CD4-positive, alpha-beta T cell treated with Interleukin-1 beta for 1 hour (primary cell): Measurements from ENCODE around the gene UBL4A.
"Not testable (repeated sequence)": the region's sequence is repeated elsewhere in the genome, so short reads cannot be mapped to it uniquely, and the experiment has no call there.

Source experiments
- DNase-seq, 2 donors: peaks; one replicate each; pipeline ENCODE4 v3.0.0-alpha.2; 2020 to 2022

The UBL4A gene

GRCh38 chrX:154507673-154508383 lies 21.4 kb upstream of the UBL4A start:
- DNase-seq: no peak

DNA sequence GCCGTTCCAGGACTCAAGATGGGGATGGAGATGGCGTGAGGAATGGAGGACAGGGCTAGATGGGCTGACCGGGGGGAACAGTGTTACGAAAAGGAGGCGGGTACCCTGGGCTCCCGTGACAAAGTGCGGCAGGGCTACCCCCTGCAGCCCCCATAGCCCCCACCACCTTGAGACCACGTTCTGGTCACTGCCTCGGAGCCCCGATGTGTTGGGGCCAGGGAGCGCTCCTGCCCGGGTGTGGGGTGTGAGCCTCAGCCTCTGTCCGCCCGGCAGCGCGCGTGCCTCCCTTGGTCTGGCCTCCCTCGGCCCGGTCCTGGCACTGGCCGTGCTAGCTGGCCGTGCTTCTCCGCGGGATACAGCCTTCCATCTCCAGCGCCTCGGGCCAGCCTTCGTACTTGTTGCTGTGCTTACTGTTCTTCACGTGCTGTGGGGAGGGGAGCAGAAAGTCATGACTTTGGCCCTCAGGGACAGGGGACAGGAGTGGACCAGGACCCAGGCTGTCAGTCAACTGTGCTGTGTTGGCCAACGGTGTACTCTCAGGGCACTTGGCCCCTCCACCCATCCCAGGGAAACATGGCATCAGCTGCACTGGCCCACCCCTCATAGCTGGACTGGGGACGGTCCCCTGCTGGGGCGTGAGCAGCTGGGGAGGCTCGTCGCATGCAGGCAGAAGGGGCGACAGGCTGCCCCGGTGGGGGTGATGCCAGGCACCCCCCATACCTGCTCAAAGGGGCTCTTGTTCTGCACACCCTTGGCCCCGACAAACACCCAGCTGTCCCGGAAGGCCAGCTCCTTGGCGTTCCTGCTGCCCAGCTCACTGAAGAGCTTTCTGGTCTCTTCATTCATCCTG lies 20.3 kb upstream of the UBL4A start:
- no peak for DNase-seq

DNA sequence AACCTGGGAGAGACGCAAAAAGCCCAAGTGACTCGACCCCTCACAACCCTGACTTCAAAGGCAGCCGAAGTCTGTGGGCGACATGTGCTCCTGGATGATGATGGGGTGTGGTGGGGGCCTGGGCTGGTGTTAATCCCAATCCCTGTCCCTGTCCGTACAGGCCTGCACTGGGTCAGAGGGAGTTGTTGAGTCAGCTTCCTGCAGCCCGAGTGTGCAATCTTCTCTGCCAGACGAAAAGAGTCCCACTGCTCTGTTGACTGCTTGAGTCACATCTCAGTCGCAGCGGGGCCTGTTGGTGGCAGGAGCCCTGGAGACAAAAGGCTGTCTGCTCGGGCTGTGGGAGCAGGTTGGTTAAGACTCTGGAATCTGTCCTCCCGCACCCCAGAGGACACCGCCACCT lies 19.3 kb upstream of the UBL4A start:
- no peak for DNase-seq

- DNase-seq: no peak
Measured at GRCh38 chrX:154502989-154503388, 16.6 kb upstream of the UBL4A start.

- no peak for DNase-seq
Measured at GRCh38 chrX:154502098-154502497, 15.7 kb upstream of the UBL4A start.

- not testable (repeated sequence) for DNase-seq
Measured at GRCh38 chrX:154501423-154501822, 15.0 kb upstream of the UBL4A start.

- DNase-seq: not testable (repeated sequence)
Measured at GRCh38 chrX:154496591-154497137, 10.2 kb upstream of the UBL4A start.

GRCh38 chrX:154495472-154495922 lies 9.1 kb upstream of the UBL4A start:
- DNase-seq: no peak

DNA sequence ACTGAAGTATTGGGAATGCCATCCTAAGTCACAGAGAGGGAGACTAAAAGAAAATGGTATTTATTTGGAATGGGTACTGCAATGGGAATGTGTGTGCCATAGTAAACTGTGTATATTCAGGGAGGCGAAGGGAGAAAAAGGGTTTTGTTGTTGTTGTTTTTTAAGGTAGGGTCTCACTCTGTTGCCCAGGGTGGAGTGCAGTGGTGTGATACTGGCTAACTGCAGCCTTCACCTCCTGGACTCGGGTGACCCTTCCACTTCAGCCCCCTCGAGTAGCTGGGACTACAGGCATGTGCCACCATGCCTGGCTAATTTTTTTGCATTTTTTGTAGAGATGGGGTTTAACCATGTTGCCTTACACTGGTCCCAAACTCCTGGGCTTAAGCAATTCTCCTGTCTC lies 8.3 kb upstream of the UBL4A start:
- DNase-seq: no peak

GRCh38 chrX:154490414-154491083 lies 4.1 kb upstream of the UBL4A start, which contains the start of gene SLC10A3:
Gene SLC10A3, minus strand, starts transcription at chrX:154490629. Its CDS starts 1,689 bp downstream, at chrX:154488940.
- peak; percentile 93 to 96 for DNase-seq

DNA sequence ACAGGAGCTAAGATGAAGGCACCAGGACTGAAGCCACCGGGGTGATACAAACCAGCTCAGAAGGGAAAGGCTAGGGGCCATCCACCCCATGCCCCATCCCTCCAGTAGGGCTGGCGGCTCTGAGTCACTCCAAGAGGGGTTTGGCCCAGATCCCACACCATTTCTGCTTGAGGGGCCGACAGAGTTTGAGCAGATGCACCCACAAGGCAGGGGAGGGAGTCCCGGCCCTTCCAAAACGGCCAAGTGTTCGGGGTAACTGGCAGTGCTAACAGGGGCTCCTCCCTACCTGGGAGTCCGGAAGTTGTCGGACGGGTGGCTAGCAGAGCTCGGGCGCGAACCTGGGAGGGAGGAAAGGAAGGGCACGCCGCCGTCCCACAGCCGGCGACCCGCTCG lies 3.6 kb upstream of the UBL4A start:
- DNase-seq: no peak

GRCh38 chrX:154489182-154489581 lies 2.8 kb upstream of the UBL4A start:
- no peak for DNase-seq

DNA sequence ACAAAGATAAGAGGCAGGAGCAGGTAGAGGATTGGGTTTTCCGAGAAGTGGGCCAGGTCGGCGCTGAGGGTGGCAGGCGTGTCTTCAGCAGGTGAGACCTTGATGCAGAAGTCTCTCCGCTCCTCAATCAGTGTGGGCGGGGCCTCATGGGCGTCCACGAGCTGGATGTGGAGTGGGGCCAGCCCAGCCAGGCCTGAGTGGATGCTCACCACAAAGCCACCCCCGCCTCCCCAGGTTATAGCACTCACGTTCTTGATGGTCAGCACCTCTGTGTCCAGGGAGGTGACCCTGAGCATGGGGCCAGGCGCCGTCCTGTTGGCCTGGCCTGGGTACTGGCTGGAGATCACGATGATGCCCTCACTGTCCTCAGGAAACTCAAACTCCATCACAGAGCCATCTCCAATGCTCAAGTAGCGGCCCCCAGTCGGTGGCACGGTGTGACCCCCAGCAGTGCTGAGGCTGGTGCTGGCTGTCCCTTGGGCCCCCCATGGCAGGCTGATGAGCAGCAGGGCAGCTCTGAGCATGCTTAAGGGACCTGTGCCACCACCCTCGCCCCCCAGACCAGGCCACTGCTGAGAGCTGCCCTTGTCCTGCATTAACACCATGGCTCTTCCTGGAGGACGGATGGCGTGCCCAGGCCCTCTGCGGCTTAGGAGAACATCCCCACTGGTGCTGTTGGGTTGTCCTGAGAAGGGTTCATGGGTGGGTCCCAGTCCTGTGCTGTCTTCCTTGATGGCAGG lies 2.1 kb upstream of the UBL4A start:
- no peak for DNase-seq

- DNase-seq: no peak
Measured at GRCh38 chrX:154487518-154488290, 1.3 kb upstream of the UBL4A start.

DNA sequence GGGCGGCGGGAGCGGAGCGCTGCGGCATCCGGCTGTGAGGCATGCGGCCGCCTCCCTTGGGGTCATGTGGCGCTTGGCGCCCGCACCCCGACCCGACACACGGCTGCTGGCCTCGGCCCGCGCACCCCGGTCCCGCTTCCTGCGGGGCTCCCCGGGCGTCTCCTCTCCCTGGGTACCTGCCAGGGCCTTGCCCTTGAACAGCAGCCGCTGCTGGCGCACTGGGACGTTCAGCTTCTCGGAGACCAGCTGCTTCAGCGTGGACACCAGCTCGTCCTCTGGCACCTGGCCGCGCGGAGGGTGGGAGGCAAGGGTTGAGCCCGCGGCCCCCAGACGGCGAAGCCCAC lies 391 bp downstream of the UBL4A start:
- DNase-seq: peak in 1 of 2 donors; percentile 38

- DNase-seq: no peak
Measured at GRCh38 chrX:154485150-154486051, 1.0 kb downstream of the UBL4A start.

- DNase-seq: peak in 1 of 2 donors; percentile 41
Measured at GRCh38 chrX:154484255-154485149, 1.9 kb downstream of the UBL4A start.

GRCh38 chrX:154483325-154483724 lies 3.1 kb downstream of the UBL4A start:
- DNase-seq: no peak

- no peak for DNase-seq
Measured at GRCh38 chrX:154482786-154483185, 3.6 kb downstream of the UBL4A start.
